Measurements from ENCODE around the gene PREX1.

The PREX1 gene

DNA sequence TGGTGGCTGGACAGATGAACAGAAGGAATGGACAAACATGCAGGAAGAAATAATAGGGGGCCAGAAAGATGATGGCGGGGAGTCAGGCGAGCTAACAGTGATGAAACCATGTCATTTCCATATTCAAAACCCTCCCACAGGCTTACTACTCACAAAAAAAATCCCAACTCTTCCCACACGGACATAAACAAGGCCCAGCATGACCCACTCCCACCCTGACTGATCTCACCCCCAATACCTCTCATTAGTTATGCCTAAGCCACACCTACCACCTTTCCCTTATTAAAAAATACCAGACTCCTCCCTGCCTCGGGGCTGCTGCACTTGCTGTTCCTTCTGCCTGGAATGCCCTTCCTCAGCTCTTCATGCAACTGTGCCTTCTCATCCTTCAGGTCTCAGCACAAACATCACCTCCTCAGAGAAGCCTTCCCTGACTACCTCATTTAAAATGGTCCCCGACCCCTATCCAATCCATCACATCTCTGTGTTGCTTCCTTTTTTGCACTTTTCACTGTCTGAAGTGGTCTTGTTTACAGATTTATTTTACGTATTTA lies 145.8 kb downstream of the PREX1 start:
- Mint-ChIP-seq H3K27me3 (no peaks in the 10 kb centered on the region), H3K36me3 (ENCODE audit: low read depth) (peaks cover 42% of the 10 kb centered on the region), H3K4me1 (ENCODE audit: low read depth) (peaks cover 9% of the 10 kb centered on the region), H3K9me3 (no peaks in the 10 kb centered on the region), H3K4me3 (no peak overlapping the region), H3K27ac (no peak overlapping the region)

DNA sequence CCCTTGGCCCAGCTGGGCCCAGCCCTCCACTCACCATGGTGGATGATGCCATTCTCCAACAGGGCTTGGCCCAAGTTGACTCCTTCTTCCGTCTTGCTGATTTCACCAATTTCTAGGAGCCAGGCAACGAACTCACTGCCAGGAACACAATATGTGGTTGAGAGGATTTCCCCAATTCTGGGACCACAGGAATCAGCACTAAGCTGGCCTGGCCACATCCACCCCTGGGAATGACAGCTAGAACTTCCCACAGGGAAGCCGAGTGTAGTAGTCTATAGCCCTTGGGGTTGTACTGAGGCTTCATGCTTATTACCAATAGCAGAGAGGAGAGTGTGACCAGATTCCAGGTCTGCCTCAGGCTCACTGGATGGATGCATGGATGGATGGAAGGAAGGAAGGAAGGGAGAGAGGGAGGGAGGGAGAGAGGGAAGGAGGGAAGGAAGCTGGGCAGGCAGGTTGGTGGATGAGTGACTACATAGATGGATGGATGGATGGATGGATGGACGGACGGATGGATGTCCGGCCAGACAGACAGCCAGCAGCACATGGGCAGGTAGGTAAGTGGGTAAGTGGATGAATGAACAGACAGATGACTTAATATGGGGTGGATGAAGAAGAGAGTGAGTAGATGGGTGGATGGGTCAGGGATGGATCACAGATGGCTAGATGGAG lies 146.5 kb downstream of the PREX1 start:
- Mint-ChIP-seq H3K36me3 (ENCODE audit: low read depth) (peaks cover 46% of the 10 kb centered on the region), H3K4me1 (ENCODE audit: low read depth) (peaks cover 9% of the 10 kb centered on the region), H3K9me3 (no peaks in the 10 kb centered on the region), H3K27ac (no peak overlapping the region), H3K27me3 (no peaks in the 10 kb centered on the region), H3K4me3 (no peak overlapping the region)

DNA sequence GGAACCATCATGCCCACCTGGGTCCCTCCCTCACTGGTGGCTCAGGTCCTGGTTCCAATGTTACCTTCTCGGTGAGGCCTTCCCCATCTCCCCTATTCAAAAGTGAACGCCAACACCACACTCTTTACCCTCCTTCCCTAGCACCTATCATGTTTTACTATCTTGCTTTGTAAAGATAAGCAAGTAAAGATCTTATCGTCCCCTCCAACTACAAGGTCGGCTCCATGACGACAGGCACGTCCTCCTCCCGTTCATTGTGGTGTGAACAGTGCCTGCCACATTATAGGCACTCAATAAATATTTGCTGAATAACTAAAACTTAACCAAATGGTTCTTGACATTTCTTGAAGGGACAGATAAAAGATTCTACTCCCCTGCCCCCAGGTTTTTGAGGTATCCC lies 147.1 kb downstream of the PREX1 start:
- Mint-ChIP-seq H3K4me3 (no peak overlapping the region), H3K27ac (no peak overlapping the region), H3K4me1 (ENCODE audit: low read depth) (peaks cover 9% of the 10 kb centered on the region), H3K36me3 (ENCODE audit: low read depth) (peaks cover 44% of the 10 kb centered on the region), H3K27me3 (no peaks in the 10 kb centered on the region), H3K9me3 (no peaks in the 10 kb centered on the region)

DNA sequence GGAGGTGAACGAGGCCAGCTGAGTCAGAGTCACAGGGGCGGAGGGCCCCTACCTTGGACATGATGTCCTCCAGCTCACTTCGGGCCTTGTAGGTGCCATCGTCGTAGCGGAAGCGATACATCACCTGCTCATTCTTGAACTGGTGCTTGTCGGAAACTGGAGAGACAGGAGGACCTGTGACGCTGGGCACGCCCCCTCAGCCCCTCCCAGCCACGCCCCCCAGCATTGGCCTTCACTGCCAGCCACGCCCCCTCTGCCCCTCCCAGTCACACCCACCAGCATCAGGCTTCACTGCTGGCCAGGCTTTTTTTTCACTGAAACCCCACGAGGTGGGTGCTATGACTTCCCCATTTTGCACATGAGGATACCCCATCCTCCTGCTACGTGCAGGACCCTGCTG lies 148.2 kb downstream of the PREX1 start:
- no peaks in the 10 kb centered on the region for H3K27me3 Mint-ChIP-seq
- H3K36me3 Mint-ChIP-seq (ENCODE audit: low read depth): peaks cover 42% of the 10 kb centered on the region
- no peak overlapping the region for H3K4me3 Mint-ChIP-seq
- H3K4me1 Mint-ChIP-seq (ENCODE audit: low read depth): no peaks in the 10 kb centered on the region
- no peaks in the 10 kb centered on the region for H3K9me3 Mint-ChIP-seq
- no peak overlapping the region for H3K27ac Mint-ChIP-seq

DNA sequence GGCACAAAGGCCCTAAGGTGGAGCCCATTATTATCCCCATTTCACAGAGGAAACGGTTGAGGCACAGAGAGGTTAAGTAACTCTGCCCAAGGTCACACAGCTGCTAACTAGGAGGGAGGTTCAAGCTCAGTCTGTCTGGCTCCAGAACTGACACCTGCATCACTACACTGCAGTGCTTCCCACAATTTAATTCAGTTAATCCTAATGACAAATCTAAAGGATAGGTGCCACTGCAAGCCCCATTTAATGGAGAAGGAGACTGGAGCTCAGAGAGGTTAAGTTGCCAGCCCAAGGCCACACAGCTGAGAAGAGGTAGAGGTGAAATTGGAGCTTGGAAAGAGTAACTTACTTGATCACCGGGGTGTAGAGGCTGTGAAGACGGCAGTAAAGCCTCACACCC lies 148.8 kb downstream of the PREX1 start:
- H3K27me3 Mint-ChIP-seq: no peaks in the 10 kb centered on the region
- H3K4me1 Mint-ChIP-seq (ENCODE audit: low read depth): no peaks in the 10 kb centered on the region
- peaks cover 43% of the 10 kb centered on the region for H3K36me3 Mint-ChIP-seq (ENCODE audit: low read depth)
- H3K27ac Mint-ChIP-seq: no peak overlapping the region
- no peaks in the 10 kb centered on the region for H3K9me3 Mint-ChIP-seq
- H3K4me3 Mint-ChIP-seq: no peak overlapping the region

DNA sequence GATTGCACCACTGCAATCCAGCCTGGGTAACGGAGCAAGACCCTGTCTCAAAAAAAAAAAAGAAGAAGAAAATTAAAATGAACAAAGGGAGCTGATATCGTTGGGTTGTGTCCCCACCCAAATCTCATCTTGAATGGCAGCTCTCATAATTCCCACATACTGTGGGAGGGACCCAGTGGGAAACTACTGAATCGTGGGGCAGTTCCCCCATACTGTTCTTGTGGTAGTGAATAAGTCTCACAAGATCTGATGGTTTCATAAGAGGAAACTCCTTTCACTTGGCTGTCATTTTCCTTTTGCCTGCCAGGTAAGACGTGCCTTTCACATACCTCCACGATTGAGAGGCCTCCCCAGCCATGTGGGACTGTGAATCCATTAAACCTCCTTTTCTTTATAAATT lies 149.4 kb downstream of the PREX1 start:
- Mint-ChIP-seq H3K27me3 (no peaks in the 10 kb centered on the region), H3K36me3 (ENCODE audit: low read depth) (peaks cover 49% of the 10 kb centered on the region), H3K27ac (no peak overlapping the region), H3K4me1 (ENCODE audit: low read depth) (no peaks in the 10 kb centered on the region), H3K9me3 (no peaks in the 10 kb centered on the region), H3K4me3 (no peak overlapping the region)

DNA sequence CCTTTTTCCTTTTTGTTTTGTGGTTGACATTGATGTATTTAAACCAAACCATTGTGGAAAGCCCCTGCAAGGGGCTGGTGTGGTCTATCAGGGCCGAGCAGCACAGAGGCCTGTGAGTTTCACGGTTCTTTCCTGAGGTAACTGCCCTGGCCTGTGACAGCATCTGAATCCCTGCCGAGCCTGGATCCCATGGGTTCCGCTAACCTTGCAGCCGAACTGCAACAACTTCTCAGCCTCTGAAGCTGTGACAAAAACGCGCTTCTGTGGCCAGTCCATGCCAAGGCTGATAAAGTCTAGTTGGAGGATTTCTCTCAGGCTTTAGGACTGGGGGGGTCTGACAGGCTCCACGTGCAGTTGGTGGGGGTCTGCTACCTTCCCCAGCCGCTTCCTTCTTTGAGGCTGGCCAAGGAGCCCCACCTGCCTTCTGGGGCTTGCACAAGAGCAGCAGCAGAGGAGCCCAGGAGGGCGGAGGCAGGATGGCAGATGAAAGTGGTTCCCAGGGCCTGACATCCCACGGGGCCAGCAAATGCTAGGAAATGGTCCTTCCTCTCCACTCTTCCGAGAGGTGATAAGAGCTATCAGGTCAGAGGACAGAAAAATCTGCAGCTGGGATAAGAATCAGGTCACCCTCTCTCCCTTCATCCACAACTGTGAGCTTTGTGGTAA lies 150.9 kb downstream of the PREX1 start:
- H3K4me1 Mint-ChIP-seq (ENCODE audit: low read depth): no peaks in the 10 kb centered on the region
- no peaks in the 10 kb centered on the region for H3K9me3 Mint-ChIP-seq
- H3K4me3 Mint-ChIP-seq: no peak overlapping the region
- H3K27me3 Mint-ChIP-seq: no peaks in the 10 kb centered on the region
- H3K27ac Mint-ChIP-seq: no peak overlapping the region
- H3K36me3 Mint-ChIP-seq (ENCODE audit: low read depth): peaks cover 63% of the 10 kb centered on the region

DNA sequence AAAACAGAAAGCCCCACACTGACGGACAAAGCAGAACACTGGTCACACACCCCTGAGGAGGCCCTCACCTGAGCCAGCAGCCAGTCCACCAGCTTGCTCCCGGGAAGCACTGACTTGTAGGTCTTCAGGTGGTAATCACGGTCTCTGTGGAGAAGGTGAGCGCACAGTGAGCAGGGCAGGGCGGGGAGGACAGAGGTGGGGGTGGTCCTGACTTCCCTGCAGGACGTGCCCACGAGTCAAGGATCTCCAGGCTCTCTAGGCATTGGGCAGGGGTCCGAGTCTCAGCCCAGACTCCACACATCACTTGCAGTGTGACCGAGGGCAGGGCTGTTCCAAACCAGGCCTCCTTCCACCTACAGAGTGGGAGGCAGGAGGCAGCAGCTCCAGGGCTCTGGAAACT lies 151.7 kb downstream of the PREX1 start:
- H3K27me3 Mint-ChIP-seq: no peaks in the 10 kb centered on the region
- H3K27ac Mint-ChIP-seq: no peak overlapping the region
- H3K36me3 Mint-ChIP-seq (ENCODE audit: low read depth): peaks cover 71% of the 10 kb centered on the region
- no peaks in the 10 kb centered on the region for H3K4me1 Mint-ChIP-seq (ENCODE audit: low read depth)
- no peak overlapping the region for H3K4me3 Mint-ChIP-seq
- H3K9me3 Mint-ChIP-seq: no peaks in the 10 kb centered on the region

DNA sequence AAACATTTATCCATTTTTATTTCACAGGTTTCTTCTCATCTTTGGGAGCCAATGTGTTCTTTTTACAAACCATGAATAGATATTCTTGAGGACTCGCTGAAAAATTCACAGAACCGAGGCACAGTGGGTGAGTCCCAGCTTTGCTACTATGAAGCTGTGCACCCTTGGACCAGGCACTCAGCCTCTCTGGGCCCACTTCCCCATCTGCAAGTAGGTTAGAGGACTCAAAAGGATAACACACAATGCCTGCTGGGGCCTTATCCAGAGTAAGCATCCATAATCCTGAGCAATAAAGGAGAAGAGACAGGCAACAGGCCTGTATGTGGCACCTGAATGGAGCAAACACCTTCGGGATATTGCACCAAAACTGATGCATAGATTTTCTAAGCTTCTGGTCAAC lies 153.3 kb downstream of the PREX1 start:
- Mint-ChIP-seq H3K9me3 (no peaks in the 10 kb centered on the region), H3K4me1 (ENCODE audit: low read depth) (no peaks in the 10 kb centered on the region), H3K27me3 (no peaks in the 10 kb centered on the region), H3K4me3 (no peak overlapping the region), H3K36me3 (ENCODE audit: low read depth) (peaks cover 76% of the 10 kb centered on the region), H3K27ac (no peak overlapping the region)

DNA sequence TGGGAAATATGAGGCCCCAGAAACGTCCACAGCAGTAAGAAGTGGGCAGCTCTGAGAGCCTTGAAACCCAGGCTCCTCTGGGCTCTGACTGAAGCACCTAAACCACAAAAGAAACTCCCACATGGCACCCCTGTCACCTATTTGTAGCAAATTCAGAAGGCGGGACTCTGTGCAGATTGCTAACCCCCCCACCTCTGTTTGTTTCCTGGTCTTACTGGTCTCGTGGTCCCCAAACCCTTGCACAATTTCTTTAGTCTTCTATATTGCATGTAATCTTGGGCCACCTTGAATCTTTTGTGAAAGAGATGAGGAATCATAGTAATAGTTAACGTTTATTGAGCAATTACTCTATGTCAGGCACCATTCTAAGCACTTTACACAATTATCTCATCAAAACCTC lies 154.3 kb downstream of the PREX1 start:
- Mint-ChIP-seq H3K27me3 (no peaks in the 10 kb centered on the region), H3K36me3 (ENCODE audit: low read depth) (peaks cover 71% of the 10 kb centered on the region), H3K4me1 (ENCODE audit: low read depth) (no peaks in the 10 kb centered on the region), H3K4me3 (no peak overlapping the region), H3K9me3 (no peaks in the 10 kb centered on the region), H3K27ac (peak overlapping the region; percentile 21)

DNA sequence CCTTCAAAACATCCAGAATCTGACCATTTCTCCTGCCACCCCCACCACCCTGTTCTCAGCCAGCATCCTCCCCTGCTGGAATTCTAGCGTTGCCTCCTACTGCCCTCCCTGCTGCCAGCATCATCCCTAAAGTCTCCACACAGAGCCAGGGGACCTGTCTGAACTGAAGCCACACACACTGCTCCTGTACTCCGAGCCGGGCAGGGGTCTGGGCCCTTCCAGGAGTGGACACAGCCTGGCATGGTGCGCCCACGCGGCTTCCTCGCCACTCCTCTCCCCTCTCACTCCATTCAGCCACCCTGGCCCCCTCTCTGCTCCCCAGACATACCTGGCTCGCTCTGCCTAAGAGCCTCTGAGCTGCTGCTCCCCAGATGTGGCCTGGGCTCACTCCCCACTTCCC lies 155.5 kb downstream of the PREX1 start:
- no peaks in the 10 kb centered on the region for H3K4me1 Mint-ChIP-seq (ENCODE audit: low read depth)
- H3K9me3 Mint-ChIP-seq: no peaks in the 10 kb centered on the region
- no peak overlapping the region for H3K4me3 Mint-ChIP-seq
- H3K27me3 Mint-ChIP-seq: no peaks in the 10 kb centered on the region
- peak overlapping the region; percentile 56 for H3K27ac Mint-ChIP-seq
- H3K36me3 Mint-ChIP-seq (ENCODE audit: low read depth): peaks cover 63% of the 10 kb centered on the region

DNA sequence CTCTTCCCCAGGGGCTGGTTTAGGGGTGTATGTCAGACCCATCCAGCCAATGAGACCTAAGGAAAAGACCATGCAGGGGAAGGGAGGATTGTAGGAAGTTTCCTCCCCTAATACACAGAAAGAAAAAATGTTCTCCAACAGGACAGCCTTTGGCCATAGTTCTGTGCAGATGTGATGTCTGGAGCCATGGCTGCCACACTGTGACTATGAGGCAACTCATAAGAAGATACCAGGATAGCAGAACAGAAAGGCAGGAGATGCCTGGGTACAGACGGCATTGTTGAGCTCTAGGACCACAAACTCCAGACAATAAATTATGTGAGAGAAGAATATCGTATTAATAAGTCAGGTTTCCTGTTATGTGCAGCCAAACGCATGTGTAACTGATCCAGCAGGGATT lies 156.7 kb downstream of the PREX1 start:
- Mint-ChIP-seq H3K36me3 (ENCODE audit: low read depth) (peaks cover 61% of the 10 kb centered on the region), H3K9me3 (no peaks in the 10 kb centered on the region), H3K4me3 (no peak overlapping the region), H3K27ac (peak overlapping the region; percentile 18), H3K27me3 (no peaks in the 10 kb centered on the region), H3K4me1 (ENCODE audit: low read depth) (no peaks in the 10 kb centered on the region)

DNA sequence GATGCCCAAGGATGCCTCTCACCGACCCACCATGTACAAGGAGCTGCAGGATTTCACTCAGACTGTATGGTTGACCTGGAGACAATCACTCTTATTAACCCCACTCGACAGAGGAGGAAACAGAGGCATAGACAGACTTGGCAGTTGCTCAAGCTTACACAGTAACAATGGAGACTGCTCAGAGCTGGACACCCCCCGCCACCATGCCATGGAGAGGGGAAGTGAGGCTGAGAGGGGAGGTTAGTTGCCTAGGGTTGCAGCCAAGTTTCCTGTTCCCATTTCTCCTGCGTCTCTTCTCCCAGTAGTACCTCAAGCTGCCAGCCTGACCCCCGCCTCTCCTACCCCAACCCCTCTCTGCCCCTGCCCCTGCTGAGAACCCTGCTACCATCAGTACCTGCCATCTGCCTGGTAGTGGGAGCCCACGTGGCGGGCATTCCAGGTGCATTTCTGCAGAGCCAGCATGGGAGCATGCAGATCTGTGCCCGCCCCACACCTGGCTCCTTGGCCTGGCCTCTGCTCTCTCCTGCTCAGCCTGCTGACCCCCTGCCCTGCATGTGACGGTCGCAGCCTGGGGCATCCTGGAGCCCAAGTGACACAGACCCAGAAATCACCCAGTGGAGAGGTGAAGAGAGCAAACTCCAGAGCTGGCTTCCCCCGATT lies 157.7 kb downstream of the PREX1 start:
- Mint-ChIP-seq H3K27ac (no peak overlapping the region), H3K9me3 (no peaks in the 10 kb centered on the region)

DNA sequence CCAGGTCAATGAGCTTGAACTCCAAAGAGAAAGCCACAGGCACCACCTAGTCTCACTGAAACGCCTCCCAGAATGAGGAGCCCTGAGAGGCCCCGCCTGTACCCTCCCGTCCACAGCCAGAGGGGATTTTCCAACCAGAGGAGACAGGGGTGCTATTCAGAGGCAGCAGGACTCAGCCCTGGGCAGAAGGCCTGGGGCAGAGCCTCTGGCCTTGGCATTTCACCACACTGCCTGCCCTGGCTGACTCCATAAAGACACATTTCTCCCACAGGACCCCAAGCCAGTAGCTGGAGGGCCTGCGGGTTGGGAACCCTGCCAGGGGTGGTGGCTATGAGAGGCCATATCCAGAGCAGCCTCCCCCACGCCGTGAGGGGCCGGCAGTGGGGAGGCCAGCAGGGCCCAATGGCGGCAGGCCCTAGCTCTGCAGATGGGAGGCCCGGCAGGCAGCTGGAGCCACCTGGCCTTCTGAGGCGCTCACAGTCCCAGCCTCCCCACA lies 159.3 kb downstream of the PREX1 start:
- H3K27ac Mint-ChIP-seq: no peak overlapping the region
- peaks cover 56% of the 10 kb centered on the region for H3K36me3 Mint-ChIP-seq (ENCODE audit: low read depth)
- no peaks in the 10 kb centered on the region for H3K9me3 Mint-ChIP-seq
- H3K4me1 Mint-ChIP-seq (ENCODE audit: low read depth): no peaks in the 10 kb centered on the region
- no peak overlapping the region for H3K4me3 Mint-ChIP-seq
- no peaks in the 10 kb centered on the region for H3K27me3 Mint-ChIP-seq

More for the DNA sequence above, 157.7 kb downstream of the PREX1 start:
- H3K4me1 Mint-ChIP-seq (ENCODE audit: low read depth): no peaks in the 10 kb centered on the region
- no peak overlapping the region for H3K4me3 Mint-ChIP-seq
- no peaks in the 10 kb centered on the region for H3K27me3 Mint-ChIP-seq
- peaks cover 59% of the 10 kb centered on the region for H3K36me3 Mint-ChIP-seq (ENCODE audit: low read depth)

DNA sequence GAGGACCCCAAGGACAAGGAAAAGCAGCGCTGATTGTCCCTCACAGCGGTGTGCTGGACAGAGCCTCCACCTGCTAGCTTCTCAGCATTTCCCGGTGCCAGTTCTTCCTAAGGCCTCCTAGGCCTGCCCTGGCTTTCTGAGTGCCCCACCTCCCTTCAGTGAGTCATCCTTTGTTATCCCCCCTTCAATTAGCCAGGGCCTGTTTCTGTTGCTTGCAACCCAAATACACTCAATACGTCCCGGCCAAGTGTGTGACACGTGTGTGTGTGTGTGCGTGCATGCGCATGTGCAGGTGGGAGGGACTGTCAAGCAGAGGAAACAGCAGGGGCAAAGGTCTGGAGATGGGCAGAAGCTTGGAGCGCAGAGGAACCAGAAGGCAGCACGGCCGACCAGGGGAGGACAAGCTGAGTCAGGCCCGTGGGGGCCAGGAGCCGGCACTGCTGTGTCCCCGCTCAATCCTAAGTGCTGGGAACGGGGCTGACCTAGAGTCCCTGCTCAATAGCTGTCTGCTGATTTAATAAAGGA lies 159.8 kb downstream of the PREX1 start:
- Mint-ChIP-seq H3K4me1 (ENCODE audit: low read depth) (no peaks in the 10 kb centered on the region), H3K27ac (no peak overlapping the region), H3K9me3 (no peaks in the 10 kb centered on the region), H3K36me3 (ENCODE audit: low read depth) (peaks cover 51% of the 10 kb centered on the region), H3K27me3 (no peaks in the 10 kb centered on the region), H3K4me3 (no peak overlapping the region)

Data from stimulated activated naive CD8-positive, alpha-beta T cell treated with anti-CD3 and anti-CD28 coated beads, Interleukin-15, Interleukin-2, amounts not matched to agents 100 ng/mL and 50 ng/mL, for 24 hours (primary cell).